Neutrophil (primary cell): Measurements from ENCODE around the gene CELF4.

Experiments
- H3K27ac ChIP-seq: fragments of 200-600 bp; sonication (generic); 2 replicates; pipeline ENCODE4 v1.5.1; 2016; ENCODE audit warnings: mild to moderate bottlenecking, moderate library complexity
- H3K27me3 ChIP-seq: fragments of 200-600 bp; sonication (generic); 2 replicates; pipeline ENCODE4 v1.6.0; 2016; ENCODE audit warnings: mild to moderate bottlenecking
- H3K36me3 ChIP-seq: fragments of 200-600 bp; sonication (generic); 2 replicates; pipeline ENCODE4 v1.5.1; 2017
- H3K4me1 ChIP-seq, 2 experiments: fragments of 200-600 bp in 1 of 2; sonication (generic) in 1 of 2; 1 replicate in 1 of 2; 2 replicates in 1 of 2; pipeline versions ENCODE4 v1.5.1 to v1.6.1; 2013 to 2016; ENCODE audit warnings: low read depth in 1 of 2, low read length in 1 of 2, mild to moderate bottlenecking in 1 of 2, moderate library complexity in 1 of 2; ENCODE audit not compliant: control insufficient read depth in 1 of 2, insufficient read depth in 1 of 2
- H3K4me3 ChIP-seq, 2 experiments: fragments of 200-600 bp in 1 of 2; sonication (generic) in 1 of 2; 1 replicate in 1 of 2; 2 replicates in 1 of 2; pipeline ENCODE4 v1.5.1; 2013 to 2016; ENCODE audit warnings: low read depth in 1 of 2, low read length in 1 of 2, mild to moderate bottlenecking in 1 of 2, moderate library complexity in 1 of 2
- H3K9me3 ChIP-seq: fragments of 200-600 bp; sonication (generic); 2 replicates; pipeline ENCODE4 v1.5.1; 2016
- CTCF ChIP-seq: fragments of 200-600 bp; sonication (generic); IDR thresholded peaks from 2 replicates; pipeline ENCODE4 v1.5.1; 2016; ENCODE audit warnings: antibody characterized with exemption

Gene CELF4

GRCh38 chr18:37414816-37415215, 150.8 kb downstream of the CELF4 start:
- no peaks in the 10 kb centered on the region for H3K27me3 ChIP-seq
- TF ChIP-seq CTCF, result no peak

GRCh38 chr18:37412829-37413228, 152.8 kb downstream of the CELF4 start:
- no peaks in the 10 kb centered on the region for H3K9me3 ChIP-seq
- no peaks in the 10 kb centered on the region for H3K4me1 ChIP-seq
- no peak overlapping the region for H3K27ac ChIP-seq
- no peak overlapping the region for H3K4me3 ChIP-seq
- no peak for TF ChIP-seq CTCF
- no peaks in the 10 kb centered on the region for H3K36me3 ChIP-seq
- H3K27me3 ChIP-seq, result no peaks in the 10 kb centered on the region

More at GRCh38 chr18:37414816-37415215, 150.8 kb downstream of the CELF4 start:
- Histone ChIP-seq H3K36me3 (no peaks in the 10 kb centered on the region), H3K4me1 (no peaks in the 10 kb centered on the region), H3K4me3 (no peak overlapping the region), H3K9me3 (no peaks in the 10 kb centered on the region), H3K27ac (no peak overlapping the region)

GRCh38 chr18:37412333-37412732, 153.3 kb downstream of the CELF4 start:
- Histone ChIP-seq H3K4me1 (no peaks in the 10 kb centered on the region), H3K27ac (no peak overlapping the region), H3K36me3 (no peaks in the 10 kb centered on the region), H3K4me3 (no peak overlapping the region), H3K27me3 (no peaks in the 10 kb centered on the region), H3K9me3 (no peaks in the 10 kb centered on the region)
- TF ChIP-seq CTCF, result no peak

GRCh38 chr18:37409878-37410277, 155.7 kb downstream of the CELF4 start:
- no peak for TF ChIP-seq CTCF

GRCh38 chr18:37408676-37409265, 156.8 kb downstream of the CELF4 start:
- Histone ChIP-seq H3K9me3 (no peaks in the 10 kb centered on the region), H3K36me3 (no peaks in the 10 kb centered on the region), H3K27me3 (no peaks in the 10 kb centered on the region), H3K4me3 (no peak overlapping the region), H3K27ac (no peak overlapping the region), H3K4me1 (no peaks in the 10 kb centered on the region)
- no peak for TF ChIP-seq CTCF

More at GRCh38 chr18:37409878-37410277, 155.7 kb downstream of the CELF4 start:
- no peaks in the 10 kb centered on the region for H3K9me3 ChIP-seq
- H3K27ac ChIP-seq, result no peak overlapping the region
- H3K4me1 ChIP-seq, result no peaks in the 10 kb centered on the region
- H3K27me3 ChIP-seq, result no peaks in the 10 kb centered on the region
- no peak overlapping the region for H3K4me3 ChIP-seq
- H3K36me3 ChIP-seq, result no peaks in the 10 kb centered on the region
